PC-9 (cell line): ENCODE results near the gene VTN. TPM values are rescaled to one million over a fixed set of nuclear protein-coding genes. Genes with fewer than 3 reads are reported as not detected.

Experiments
- BruUV-seq: library from RNA; stranded (reverse); fragments of 400-500 nt; replicated peaks from 2 replicates; lab custom pipeline; 2021; lab: Mats Ljungman, UMichigan
- CTCF ChIA-PET: fragments of 300-600 bp; sonication (Branson Sonifier 250); formaldehyde crosslinking; loops from one replicate; lab custom pipeline; 2022; ENCODE audit warnings: antibody characterized with exemption; lab: Charles Lee
- POLR2A ChIA-PET: fragments of 300-600 bp; sonication (Branson Sonifier 250); formaldehyde crosslinking; loops from one replicate; lab custom pipeline; 2022; ENCODE audit warnings: antibody characterized with exemption; ENCODE audit not compliant: unreplicated experiment; lab: Charles Lee
- DNase-seq, 2 experiments: peaks; one replicate each; pipeline versions ENCODE4 v3.0.0 to v3.0.0-alpha.2; 2015 to 2022; ENCODE audit warnings: mixed read lengths in 1 of 2
- H2AFZ ChIP-seq: fragments of 200-600 bp; sonication (generic); 2 replicates; pipeline ENCODE4 v1.8.1; 2017; ENCODE audit warnings: antibody characterized with exemption
- H3F3A ChIP-seq: fragments of 200-600 bp; sonication (generic); 2 replicates; pipeline ENCODE4 v1.8.1; 2017; ENCODE audit warnings: antibody characterized with exemption, mild to moderate bottlenecking, low read depth; ENCODE audit not compliant: insufficient read depth
- H3K27ac ChIP-seq: fragments of 200-600 bp; sonication (generic); 2 replicates; pipeline ENCODE4 v1.6.1; 2016; ENCODE audit warnings: mixed run types
- H3K27me3 ChIP-seq: fragments of 200-600 bp; sonication (generic); 2 replicates; pipeline ENCODE4 v1.6.1; 2016; ENCODE audit warnings: low read depth, mixed run types; ENCODE audit not compliant: insufficient read depth
- H3K36me3 ChIP-seq: fragments of 200-600 bp; sonication (generic); 2 replicates; pipeline ENCODE4 v1.6.1; 2016; ENCODE audit warnings: low read depth, mixed run types
- H3K4me1 ChIP-seq: fragments of 200-600 bp; sonication (generic); replicated peaks from 2 replicates; pipeline ENCODE4 v1.6.1; 2016; ENCODE audit warnings: mixed run types; ENCODE audit not compliant: insufficient read depth
- H3K4me2 ChIP-seq: fragments of 200-600 bp; sonication (generic); 2 replicates; pipeline ENCODE4 v1.6.1; 2017; ENCODE audit warnings: mixed run types
- H3K4me3 ChIP-seq: fragments of 200-600 bp; sonication (generic); 2 replicates; pipeline ENCODE4 v1.6.1; 2016; ENCODE audit warnings: mixed run types
- H3K79me2 ChIP-seq: fragments of 200-600 bp; sonication (generic); 2 replicates; pipeline ENCODE4 v1.6.1; 2017; ENCODE audit warnings: low read depth, mixed run types
- H3K9me2 ChIP-seq: fragments of 200-600 bp; sonication (generic); 2 replicates; pipeline ENCODE4 v1.8.1; 2017; ENCODE audit warnings: mild to moderate bottlenecking; ENCODE audit not compliant: insufficient read depth
- H3K9me3 ChIP-seq: fragments of 200-600 bp; sonication (generic); 2 replicates; pipeline ENCODE4 v1.8.1; 2016; ENCODE audit warnings: low read depth; ENCODE audit not compliant: insufficient read depth
- H4K20me1 ChIP-seq: fragments of 200-600 bp; sonication (generic); 2 replicates; pipeline ENCODE4 v1.8.1; 2017; ENCODE audit not compliant: insufficient read depth
- CTCF ChIP-seq: fragments of 200-600 bp; sonication (generic); conservative IDR thresholded peaks from 2 replicates; pipeline ENCODE4 v1.6.1; 2017; ENCODE audit warnings: mixed run types, antibody characterized with exemption, mild to moderate bottlenecking, moderate library complexity
- EZH2 ChIP-seq: fragments of 200-600 bp; sonication (generic); IDR thresholded peaks from 2 replicates; pipeline ENCODE4 v1.8.0; 2017; ENCODE audit warnings: antibody characterized with exemption, low read depth
- intact Hi-C: fragments of 100-400 bp; cut with micrococcal nuclease; formaldehyde crosslinking; loops from one replicate; pipeline ENCODE4 v1.10.0; 2022; ENCODE audit not compliant: unreplicated experiment
- total RNA-seq: library from RNA; stranded (reverse); gene quantifications from 2 replicates; pipeline ENCODE4 v1.2.3, GENCODE V29; 2021

Gene VTN
- total RNA-seq, 1 experiment from 2014 or later, result not detected

GRCh38 chr17:28369684-28370034 lies 448 bp downstream of the VTN start:
- intact Hi-C loops, result no loop called here
- CTCF ChIA-PET, result interaction anchor here (0.6 kb wide), 2 partner anchors 46 to 122 kb away, joined by 3 to 5 read pairs; no protein-coding TSS in a partner anchor
- no peak overlapping the region for H3K27ac ChIP-seq
- H3K4me1 ChIP-seq, result peaks cover 18% of the 10 kb centered on the region
- H3K27me3 ChIP-seq, result no peaks in the 10 kb centered on the region
- no peaks in the 10 kb centered on the region for H3K9me2 ChIP-seq
- no peaks in the 10 kb centered on the region for H3K9me3 ChIP-seq
- peaks cover 17% of the 10 kb centered on the region; the same call in 1 of the 2 replicates for H3F3A ChIP-seq
- DNase-seq, result no peak
- H4K20me1 ChIP-seq, result no peaks in the 10 kb centered on the region; the same call in 1 of the 2 replicates
- BruUV-seq, result no TSS peak
- peak overlapping the region; percentile 46 for H3K4me2 ChIP-seq
- H3K36me3 ChIP-seq, result no peaks in the 10 kb centered on the region
- no peaks in the 10 kb centered on the region for H3K79me2 ChIP-seq
- no peak for TF ChIP-seq CTCF
- no peak for TF ChIP-seq EZH2
- no peak overlapping the region for H2AFZ ChIP-seq
- POLR2A ChIA-PET, result interaction anchor here (1.4 kb wide), 1 partner anchor 12 kb away, joined by 6 read pairs; the partner anchor contains the start of gene POLDIP2
- H3K4me3 ChIP-seq, result no peak overlapping the region

GRCh38 chr17:28368915-28369683 lies 1.0 kb downstream of the VTN start:
- TF ChIP-seq EZH2 (no peak), CTCF (no peak)
- H3K27me3 ChIP-seq, result no peaks in the 10 kb centered on the region
- H3K4me3 ChIP-seq, result no peak overlapping the region
- ChIA-PET CTCF (no interaction called here), POLR2A (interaction anchor here (1.4 kb wide), 1 partner anchor 12 kb away, joined by 6 read pairs; the partner anchor contains the start of gene POLDIP2)
- no peaks in the 10 kb centered on the region for H3K9me2 ChIP-seq
- no peaks in the 10 kb centered on the region; the same call in 1 of the 2 replicates for H4K20me1 ChIP-seq
- H3K36me3 ChIP-seq, result no peaks in the 10 kb centered on the region
- no peak overlapping the region for H3K27ac ChIP-seq
- H3K9me3 ChIP-seq, result no peaks in the 10 kb centered on the region
- DNase-seq, result no peak
- BruUV-seq, result no TSS peak
- no peaks in the 10 kb centered on the region for H3K79me2 ChIP-seq
- peaks cover 17% of the 10 kb centered on the region; the same call in 1 of the 2 replicates for H3F3A ChIP-seq
- intact Hi-C loops, result no loop called here
- H3K4me2 ChIP-seq, result no peak overlapping the region
- peaks cover 18% of the 10 kb centered on the region for H3K4me1 ChIP-seq
- H2AFZ ChIP-seq, result no peak overlapping the region

DNA sequence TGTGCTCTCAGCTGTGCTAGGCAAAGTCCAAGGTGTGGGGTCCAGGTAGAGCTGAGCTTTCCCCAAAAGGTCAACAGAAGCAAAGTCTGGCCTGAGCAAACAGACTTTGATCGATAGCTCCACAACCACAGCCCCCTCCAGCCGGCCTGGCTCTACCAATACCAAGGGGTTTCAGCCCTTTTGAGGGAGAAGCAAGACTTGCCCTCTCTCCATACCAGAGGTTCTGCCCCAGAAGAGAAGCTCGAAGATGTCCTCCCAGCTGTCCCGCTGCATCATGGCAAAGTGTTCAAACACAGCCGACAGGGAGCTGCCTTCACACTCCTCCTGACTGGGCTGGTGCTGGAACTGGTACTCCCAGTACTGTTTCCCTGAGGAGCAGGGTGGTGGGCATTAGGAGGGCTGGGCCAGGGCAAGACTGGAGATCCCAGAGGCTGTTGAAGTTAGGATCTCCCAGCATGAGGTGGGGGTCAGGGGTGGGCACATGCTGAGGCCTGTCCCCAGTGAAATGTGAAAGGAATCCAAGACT lies 1.7 kb downstream of the VTN start:
- ChIA-PET CTCF (no interaction called here), POLR2A (no interaction called here)
- Histone ChIP-seq H3K4me1 (peaks cover 18% of the 10 kb centered on the region), H3F3A (peaks cover 17% of the 10 kb centered on the region; the same call in 1 of the 2 replicates), H3K4me3 (no peak overlapping the region), H3K79me2 (no peaks in the 10 kb centered on the region), H2AFZ (no peak overlapping the region), H3K27me3 (no peaks in the 10 kb centered on the region), H3K36me3 (0 out of 2 replicates have a peak, but pooled peaks cover 4% of the 10 kb centered on the region), H3K9me3 (no peaks in the 10 kb centered on the region), H3K27ac (no peak overlapping the region), H3K9me2 (no peaks in the 10 kb centered on the region), H4K20me1 (no peaks in the 10 kb centered on the region; the same call in 1 of the 2 replicates), H3K4me2 (no peak overlapping the region)
- no TSS peak for BruUV-seq
- TF ChIP-seq EZH2 (no peak), CTCF (no peak)
- intact Hi-C loops, result no loop called here
- DNase-seq, result no peak
